Upper lobe of right lung (tissue), 1 donor: ENCODE measurements around the gene ODAM. TPM values are rescaled to one million over a fixed set of nuclear protein-coding genes. Genes with fewer than 3 reads are reported as not detected.

Source experiments
- ATAC-seq: fragments of 200-7000 bp; cut with Tn5 transposase; one replicate; pipeline ENCODE4 v1.9.1; 2020; ENCODE audit warnings: mild to moderate bottlenecking, moderate library complexity
- DNase-seq: peaks from one replicate; pipeline ENCODE4 v3.0.0-alpha.2; 2020
- H3K27ac ChIP-seq: fragments of 200-600 bp; one replicate; pipeline ENCODE4 v1.8.0; 2022
- H3K27me3 ChIP-seq: fragments of 200-600 bp; one replicate; pipeline ENCODE4 v1.8.0; 2022; ENCODE audit warnings: mild to moderate bottlenecking
- H3K36me3 ChIP-seq: fragments of 200-600 bp; one replicate; pipeline ENCODE4 v1.8.0; 2022
- H3K4me1 ChIP-seq: fragments of 200-600 bp; one replicate; pipeline ENCODE4 v1.8.0; 2022
- H3K4me3 ChIP-seq: fragments of 200-600 bp; one replicate; pipeline ENCODE4 v1.8.0; 2022; ENCODE audit warnings: mild to moderate bottlenecking
- H3K9me3 ChIP-seq: fragments of 200-600 bp; one replicate; pipeline ENCODE4 v1.8.0; 2022
- intact Hi-C: fragments of 100-400 bp; cut with DNase I; formaldehyde crosslinking; loops from one replicate; pipeline ENCODE4 v1.11.0; 2022
- long read RNA-seq: library from polyadenylated mRNA; unstranded; transcript quantifications from one replicate; pipeline ENCODE4 v2.0.0, GENCODE V29; 2021
- total RNA-seq: library from RNA; stranded (reverse); fragmentation: NEBNext Ultra II Directional; extraction: Animal tissue kit (Norgen Biotek cat#: 25700); gene quantifications from one replicate; pipeline ENCODE4 v1.2.1, GENCODE V29; 2021
- TF ChIP-seq, protein P1 (sequence below): fragments of 200-600 bp; IDR thresholded peaks from one replicate; pipeline ENCODE4 v1.8.0; 2022; ENCODE audit warnings: antibody characterized with exemption
- donor health status: DM: no; HTN: yes; CAD: no; lungs with severe emphysema.

ODAM gene
- total RNA-seq: 2.8 TPM
- long read RNA-seq, partial matches to known transcripts: 1 of 3 reads
- long read RNA-seq, other reads (novel, unspliced or antisense): 2 of 3 reads

DNA sequence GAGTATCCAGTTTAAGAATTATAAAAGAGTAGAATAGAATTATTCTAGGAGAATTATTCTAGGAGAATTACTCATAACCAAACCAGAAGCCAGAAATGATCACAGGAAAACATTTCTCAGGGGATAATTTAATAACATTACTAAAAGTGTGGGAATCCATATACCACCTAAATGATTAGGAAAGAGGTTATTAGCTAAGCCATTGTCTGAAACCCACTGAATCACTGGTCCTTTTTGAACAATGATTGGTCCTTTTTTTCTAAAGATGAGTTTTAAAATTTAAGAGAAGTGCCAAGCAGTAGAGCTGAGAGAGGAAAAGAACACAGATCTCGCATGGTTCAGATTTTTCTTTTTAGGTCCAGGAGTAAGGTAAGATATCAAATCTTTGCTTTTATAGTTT is at the start of gene ODAM:
TSS of gene ODAM (plus strand) at position 301 of the 400 bp plus-strand sequence. CDS start 819 bp downstream, outside the sequence.
- Histone ChIP-seq H3K4me3 (no peak within 1 kb of the TSS), H3K27ac (no peak within 1 kb of the TSS), H3K9me3 (no peaks in the 10 kb centered on the region), H3K36me3 (no peaks in the 10 kb centered on the region), H3K27me3 (no peaks in the 10 kb centered on the region), H3K4me1 (no peaks in the 10 kb centered on the region)
- intact Hi-C loops: no loop called here
- TF ChIP-seq, protein P1, sequence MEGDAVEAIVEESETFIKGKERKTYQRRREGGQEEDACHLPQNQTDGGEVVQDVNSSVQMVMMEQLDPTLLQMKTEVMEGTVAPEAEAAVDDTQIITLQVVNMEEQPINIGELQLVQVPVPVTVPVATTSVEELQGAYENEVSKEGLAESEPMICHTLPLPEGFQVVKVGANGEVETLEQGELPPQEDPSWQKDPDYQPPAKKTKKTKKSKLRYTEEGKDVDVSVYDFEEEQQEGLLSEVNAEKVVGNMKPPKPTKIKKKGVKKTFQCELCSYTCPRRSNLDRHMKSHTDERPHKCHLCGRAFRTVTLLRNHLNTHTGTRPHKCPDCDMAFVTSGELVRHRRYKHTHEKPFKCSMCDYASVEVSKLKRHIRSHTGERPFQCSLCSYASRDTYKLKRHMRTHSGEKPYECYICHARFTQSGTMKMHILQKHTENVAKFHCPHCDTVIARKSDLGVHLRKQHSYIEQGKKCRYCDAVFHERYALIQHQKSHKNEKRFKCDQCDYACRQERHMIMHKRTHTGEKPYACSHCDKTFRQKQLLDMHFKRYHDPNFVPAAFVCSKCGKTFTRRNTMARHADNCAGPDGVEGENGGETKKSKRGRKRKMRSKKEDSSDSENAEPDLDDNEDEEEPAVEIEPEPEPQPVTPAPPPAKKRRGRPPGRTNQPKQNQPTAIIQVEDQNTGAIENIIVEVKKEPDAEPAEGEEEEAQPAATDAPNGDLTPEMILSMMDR: no peak
- ATAC-seq: no peak
- DNase-seq: no peak

DNA sequence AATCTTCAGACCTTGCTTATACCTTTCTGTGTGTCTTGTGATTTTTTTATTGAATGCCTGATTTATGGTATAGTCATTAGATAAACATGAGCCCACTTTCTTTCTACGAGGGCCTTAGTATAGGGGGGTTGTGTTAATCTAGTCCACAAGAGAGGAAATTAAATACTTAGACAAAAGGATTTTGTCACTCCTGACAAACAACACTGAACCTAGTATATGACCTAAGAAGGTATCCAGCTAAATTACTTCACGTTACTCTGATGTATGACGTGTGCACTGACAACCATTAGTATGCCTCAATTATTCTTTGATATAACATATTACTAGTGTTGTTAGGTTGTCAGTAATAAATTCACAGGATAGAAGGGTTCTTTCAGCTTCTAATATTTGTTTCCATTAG is 44.3 kb upstream of the ODAM start:
- intact Hi-C loops: no loop called here
- no peak overlapping the region for H3K4me3 ChIP-seq
- H3K4me1 ChIP-seq: no peaks in the 10 kb centered on the region
- H3K36me3 ChIP-seq: no peaks in the 10 kb centered on the region
- TF ChIP-seq, protein P1: no peak
- H3K9me3 ChIP-seq: no peaks in the 10 kb centered on the region
- DNase-seq: no peak
- no peak overlapping the region for H3K27ac ChIP-seq
- no peaks in the 10 kb centered on the region for H3K27me3 ChIP-seq
- no peak for ATAC-seq

- H3K36me3 ChIP-seq: no peaks in the 10 kb centered on the region
- no peak overlapping the region for H3K27ac ChIP-seq
- TF ChIP-seq, protein P1: no peak
- DNase-seq (no peak), ATAC-seq (no peak)
- no peaks in the 10 kb centered on the region for H3K4me1 ChIP-seq
- H3K9me3 ChIP-seq: no peaks in the 10 kb centered on the region
- no peak overlapping the region for H3K4me3 ChIP-seq
- intact Hi-C loops: no loop called here
- no peaks in the 10 kb centered on the region for H3K27me3 ChIP-seq
These were observed 43.4 kb upstream of the ODAM start for GRCh38 chr4:70152088-70152487.

- Histone ChIP-seq H3K27me3 (no peaks in the 10 kb centered on the region), H3K27ac (no peak within 1 kb of the TSS), H3K36me3 (no peaks in the 10 kb centered on the region), H3K4me1 (no peaks in the 10 kb centered on the region), H3K9me3 (no peaks in the 10 kb centered on the region), H3K4me3 (no peak within 1 kb of the TSS)
- TF ChIP-seq, protein P1: no peak
- no peak for DNase-seq
- intact Hi-C loops: no loop called here
- no peak for ATAC-seq
These were observed 41.6 kb upstream of the ODAM start, which contains the start of gene PRR27 for GRCh38 chr4:70153937-70154336. TSS of gene PRR27 (plus strand) at chr4:70154237. CDS start at chr4:70154376, 139 bp downstream.

GRCh38 chr4:70158576-70158975 is 36.9 kb upstream of the ODAM start:
- no peak overlapping the region for H3K4me3 ChIP-seq
- no peaks in the 10 kb centered on the region for H3K27me3 ChIP-seq
- DNase-seq (peak; percentile 51), ATAC-seq (no peak)
- TF ChIP-seq, protein P1: no peak
- no peak overlapping the region for H3K27ac ChIP-seq
- no peaks in the 10 kb centered on the region for H3K36me3 ChIP-seq
- no peaks in the 10 kb centered on the region for H3K9me3 ChIP-seq
- intact Hi-C loops: no loop called here
- H3K4me1 ChIP-seq: no peaks in the 10 kb centered on the region

DNA sequence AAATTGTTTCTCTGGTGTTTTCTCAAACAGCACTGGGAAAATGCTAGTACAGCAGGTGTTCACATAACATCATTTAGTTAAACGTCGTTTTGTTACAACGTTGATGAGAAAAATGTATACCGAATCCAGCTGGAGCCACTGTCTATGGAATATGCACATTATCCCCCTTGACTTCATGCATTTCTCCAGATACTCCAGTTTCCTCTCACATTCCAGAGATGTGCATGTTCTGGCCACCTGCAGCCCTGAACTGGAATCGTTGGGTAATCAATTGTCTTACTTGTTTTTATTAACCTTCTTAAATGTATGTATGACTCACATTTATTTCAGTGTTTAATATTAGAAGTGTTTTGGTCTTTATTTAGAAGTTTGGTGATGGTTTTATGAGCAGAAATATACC is 18.4 kb upstream of the ODAM start:
- intact Hi-C loops: no loop called here
- DNase-seq (no peak), ATAC-seq (no peak)
- Histone ChIP-seq H3K27ac (no peak overlapping the region), H3K36me3 (no peaks in the 10 kb centered on the region), H3K4me3 (no peak overlapping the region), H3K9me3 (no peaks in the 10 kb centered on the region), H3K27me3 (no peaks in the 10 kb centered on the region), H3K4me1 (no peaks in the 10 kb centered on the region)
- TF ChIP-seq, protein P1: no peak
